Activated CD8-positive, alpha-beta memory T cell treated with anti-CD3 and anti-CD28 coated beads for 1 hour (primary cell): ENCODE data around the gene VAMP2.
A peak's percentile ranks its signal among the peaks of the same experiment; 100 is the strongest.

Source experiments
- DNase-seq, 2 donors: peaks; one replicate each; pipeline ENCODE4 v3.0.0-alpha.2; 2020; ENCODE audit warnings: low read depth in 1 of 2; ENCODE audit errors: extremely low read depth in 1 of 2

Gene VAMP2

GRCh38 chr17:8162233-8162996, at the start of gene VAMP2:
Gene VAMP2, minus strand, starts transcription at chr17:8162948. Its CDS starts 69 bp downstream, at chr17:8162879.
- peak in 1 of 2 donors; percentile 79 for DNase-seq

GRCh38 chr17:8210761-8211458, 48.2 kb upstream of the VAMP2 start:
- DNase-seq = no peak

- DNase-seq = peak; percentile 82
These were observed 47.4 kb upstream of the VAMP2 start, which contains the start of gene AURKB for GRCh38 chr17:8209907-8210760. Gene AURKB, minus strand, starts transcription at chr17:8210575. Its CDS starts 351 bp downstream, at chr17:8210224.

GRCh38 chr17:8206536-8206935, 43.8 kb upstream of the VAMP2 start:
- no peak for DNase-seq

GRCh38 chr17:8204761-8205555, 42.2 kb upstream of the VAMP2 start:
- DNase-seq = no peak

GRCh38 chr17:8192070-8192815, 29.5 kb upstream of the VAMP2 start:
- no peak for DNase-seq

GRCh38 chr17:8190506-8190905, 27.8 kb upstream of the VAMP2 start:
- no peak for DNase-seq

- peak; percentile 86 to 91 for DNase-seq
These were observed 27.1 kb upstream of the VAMP2 start, which contains the start of gene BORCS6 for GRCh38 chr17:8189711-8190477. Gene BORCS6, minus strand, starts transcription at chr17:8190180. Its CDS starts 40 bp downstream, at chr17:8190140.

GRCh38 chr17:8189041-8189710, 26.4 kb upstream of the VAMP2 start:
- no peak for DNase-seq

- DNase-seq = no peak
These were observed 25.6 kb upstream of the VAMP2 start for GRCh38 chr17:8188263-8188839.

- peak; percentile 74 to 76 for DNase-seq
These were observed 24.9 kb upstream of the VAMP2 start for GRCh38 chr17:8187517-8188262.

- DNase-seq = peak; percentile 71 to 79
These were observed 24.2 kb upstream of the VAMP2 start for GRCh38 chr17:8186787-8187516.

- DNase-seq = no peak
These were observed 23.7 kb upstream of the VAMP2 start for GRCh38 chr17:8186446-8186786.

- DNase-seq = peak; percentile 72 to 87
These were observed 23.1 kb upstream of the VAMP2 start for GRCh38 chr17:8185582-8186445.

- no peak for DNase-seq
These were observed 14.4 kb upstream of the VAMP2 start for GRCh38 chr17:8176998-8177731.
